WI38 (cell line): Measurements from ENCODE around the gene PELI2.

Experiments used
- H3K4me3 ChIP-seq: 2 replicates; pipeline ENCODE4 v1.5.1; 2011; ENCODE audit warnings: low read depth, mild to moderate bottlenecking, control low read depth, low read length
- CTCF ChIP-seq: IDR thresholded peaks from 2 replicates; pipeline ENCODE4 v1.5.1; 2012; ENCODE audit warnings: low read depth, mild to moderate bottlenecking, control low read depth, low read length

The PELI2 gene

GRCh38 chr14:56211844-56212243 lies 93.6 kb downstream of the PELI2 start:
- H3K4me3 ChIP-seq = no peak overlapping the region
- no peak for TF ChIP-seq CTCF

GRCh38 chr14:56212521-56212920 lies 94.3 kb downstream of the PELI2 start:
- no peak for TF ChIP-seq CTCF
- H3K4me3 ChIP-seq = no peak overlapping the region

GRCh38 chr14:56213306-56213705 lies 95.1 kb downstream of the PELI2 start:
- no peak for TF ChIP-seq CTCF
- no peak overlapping the region for H3K4me3 ChIP-seq

- H3K4me3 ChIP-seq = no peak overlapping the region
- TF ChIP-seq CTCF = no peak
Observed at GRCh38 chr14:56215180-56215579, 97.0 kb downstream of the PELI2 start.

GRCh38 chr14:56216626-56217379 lies 98.6 kb downstream of the PELI2 start:
- TF ChIP-seq CTCF = no peak
- no peak overlapping the region for H3K4me3 ChIP-seq

GRCh38 chr14:56217380-56218045 lies 99.3 kb downstream of the PELI2 start:
- H3K4me3 ChIP-seq = no peak overlapping the region

More at GRCh38 chr14:56217380-56218045, 99.3 kb downstream of the PELI2 start:
- TF ChIP-seq CTCF = no peak
